Activated CD8-positive, alpha-beta memory T cell treated with anti-CD3 and anti-CD28 coated beads, Interleukin-2, amount 50 U/mL, for 48 hours (primary cell): ENCODE data around the gene OR8D1.
"Not testable (repeated sequence)": the region's sequence is repeated elsewhere in the genome, so short reads cannot be mapped to it uniquely, and the experiment has no call there.

Source experiments
- DNase-seq: peaks from one replicate; pipeline ENCODE4 v3.0.0-alpha.2; 2020

Gene OR8D1

DNA sequence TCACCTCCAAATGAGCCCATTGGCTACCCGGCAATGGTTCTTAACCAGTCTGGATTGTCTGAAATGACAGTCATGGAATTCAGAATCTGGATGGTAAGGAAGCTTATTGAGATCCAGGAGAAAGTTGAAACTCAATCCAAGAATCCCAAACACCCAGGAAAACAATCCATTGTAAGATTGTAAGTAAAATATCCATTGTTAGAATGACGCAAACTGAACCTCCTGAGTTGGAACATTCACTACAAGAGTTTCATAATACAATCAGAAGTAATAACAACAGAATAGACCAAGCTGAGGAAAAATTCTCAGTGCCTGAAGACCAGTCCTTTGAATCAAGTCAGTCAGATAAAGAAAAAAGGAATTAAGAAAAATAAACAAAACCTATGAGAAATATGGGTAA, 35.5 kb downstream of the OR8D1 start:
- no peak for DNase-seq

DNA sequence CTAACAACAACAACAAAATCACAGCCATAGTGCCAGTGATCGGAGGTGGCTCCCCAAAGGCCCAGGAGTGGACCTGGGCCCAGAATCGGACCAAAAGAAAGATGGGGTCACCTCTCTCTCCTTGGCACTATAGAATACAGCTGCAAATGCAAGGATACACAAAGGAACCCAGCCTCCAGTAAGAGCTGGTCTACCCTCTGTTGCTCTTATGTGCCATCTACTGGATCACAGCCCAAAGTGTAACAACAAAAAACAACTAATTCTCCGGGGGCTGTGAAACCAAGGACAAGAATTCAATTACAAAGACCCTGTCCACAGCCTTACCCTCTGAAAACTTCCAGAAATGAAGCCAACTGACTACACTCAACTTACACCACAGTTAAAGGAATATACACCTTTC, 35.9 kb downstream of the OR8D1 start:
- no peak for DNase-seq

DNA sequence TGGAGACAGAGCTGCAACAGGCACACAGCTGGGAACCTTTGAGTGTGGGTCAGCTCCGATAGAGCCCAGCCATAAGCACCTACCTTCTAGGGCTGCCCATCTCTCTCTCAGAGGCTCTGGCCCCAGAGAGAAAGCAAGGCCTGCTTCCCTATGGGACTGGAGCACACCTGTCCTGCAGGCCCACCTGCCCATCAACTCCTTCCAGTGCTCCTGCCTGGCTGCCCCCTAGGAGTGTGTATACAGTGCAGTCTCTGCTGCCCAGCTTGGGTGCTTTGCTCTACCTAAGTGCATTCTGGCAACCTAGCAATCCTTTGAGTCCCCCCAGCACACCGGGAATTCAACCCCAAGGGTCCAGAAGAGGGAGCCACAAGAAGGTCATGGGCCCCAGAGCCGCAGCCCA, 36.5 kb downstream of the OR8D1 start:
- no peak for DNase-seq

DNA sequence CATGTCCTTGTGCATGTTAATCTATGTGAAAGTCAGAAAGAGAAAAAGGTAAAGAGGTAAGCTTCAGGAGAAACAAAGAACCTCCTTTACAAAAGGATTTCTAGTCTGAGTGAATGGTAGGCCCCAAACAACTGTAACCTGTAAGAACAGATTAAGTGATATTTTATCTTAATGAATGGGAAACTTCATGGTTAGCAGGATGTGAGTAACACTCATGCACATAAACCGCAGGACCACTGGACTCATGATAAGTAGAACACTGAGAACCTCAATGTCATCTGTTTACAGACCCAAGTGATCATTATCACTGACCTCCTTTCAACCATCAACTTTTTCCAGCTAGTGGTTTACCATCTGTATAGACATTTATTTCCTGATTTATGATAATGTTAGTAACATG, 37.7 kb downstream of the OR8D1 start:
- DNase-seq = no peak

- DNase-seq = no peak
Measured at GRCh38 chr11:124274000-124274399, 39.7 kb downstream of the OR8D1 start.

DNA sequence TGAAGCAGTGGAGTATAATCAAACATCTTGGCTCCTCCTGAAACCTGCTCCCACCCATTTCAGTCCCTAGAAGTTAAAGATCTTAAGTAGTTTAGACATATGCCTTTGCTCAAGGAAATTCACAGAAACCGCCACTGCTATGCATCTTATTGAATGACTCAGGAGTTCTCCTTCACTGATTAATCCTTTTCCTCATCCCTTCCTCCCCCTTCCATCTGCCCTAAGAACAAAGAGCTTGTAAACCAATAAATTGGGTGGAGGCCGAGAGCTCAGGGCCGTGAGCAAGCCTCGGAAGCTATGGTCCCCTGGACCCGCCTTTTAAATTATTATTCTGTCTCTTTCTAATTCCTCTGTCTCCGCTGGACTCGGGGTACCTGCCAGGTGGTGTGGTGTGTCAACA, 42.9 kb downstream of the OR8D1 start:
- not testable (repeated sequence) for DNase-seq

DNA sequence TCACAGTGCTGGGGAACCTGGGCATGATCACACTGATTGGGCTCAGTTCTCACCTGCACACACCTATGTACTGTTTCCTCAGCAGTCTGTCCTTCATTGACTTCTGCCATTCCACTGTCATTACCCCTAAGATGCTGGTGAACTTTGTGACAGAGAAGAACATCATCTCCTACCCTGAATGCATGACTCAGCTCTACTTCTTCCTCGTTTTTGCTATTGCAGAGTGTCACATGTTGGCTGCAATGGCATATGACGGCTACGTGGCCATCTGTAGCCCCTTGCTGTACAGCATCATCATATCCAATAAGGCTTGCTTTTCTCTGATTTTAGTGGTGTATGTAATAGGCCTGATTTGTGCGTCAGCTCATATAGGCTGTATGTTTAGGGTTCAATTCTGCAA, 48.7 kb downstream of the OR8D1 start:
- not testable (repeated sequence) for DNase-seq

GRCh38 chr11:124256076-124256475, 57.7 kb downstream of the OR8D1 start, which contains the start of gene OR8G5:
Gene OR8G5, plus strand, starts transcription at chr11:124256376. Its CDS starts 8,556 bp downstream, at chr11:124264932.
- no peak for DNase-seq
